ENCODE measurements around the gene SMIM43. TPM values are rescaled to one million over a fixed set of nuclear protein-coding genes. Genes with fewer than 3 reads are reported as not detected.

The SMIM43 gene
- total RNA-seq: not detected
- long read RNA-seq: 0 reads

DNA sequence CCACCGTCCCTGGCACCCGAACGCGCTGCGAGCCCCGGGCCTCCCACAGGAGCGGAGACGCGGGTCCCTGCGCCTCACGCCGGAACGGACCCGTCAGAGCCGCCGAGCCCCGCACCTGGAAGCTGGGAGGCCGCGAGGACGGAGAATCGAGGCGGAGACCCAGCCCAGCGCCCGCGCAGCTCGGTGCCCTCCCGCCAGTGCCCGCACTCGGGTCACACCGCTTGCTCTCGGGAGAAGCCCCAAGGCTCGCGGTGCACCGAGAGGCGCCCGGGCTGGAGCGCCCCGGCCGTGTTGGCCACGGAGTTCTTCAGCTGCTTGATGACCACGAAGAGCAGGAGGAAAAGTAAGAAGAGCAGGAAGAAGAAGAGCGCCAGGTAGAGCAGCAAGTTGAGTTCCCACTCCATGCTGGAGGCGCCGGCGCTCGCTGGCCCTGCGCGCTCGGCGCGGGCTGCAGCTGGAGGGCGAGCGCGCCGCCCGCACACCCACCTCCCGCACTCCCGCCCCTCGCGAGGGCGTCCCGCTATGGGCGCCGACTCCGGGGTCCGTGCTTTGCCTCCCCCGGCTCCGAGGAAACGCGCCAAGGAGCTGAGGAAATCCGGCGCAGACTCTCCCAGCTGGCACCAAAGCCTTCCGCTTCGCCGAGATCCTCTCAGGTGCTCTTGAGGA is at the start of gene SMIM43:
SMIM43 (minus strand) TSS at position 463 of the 666 bp plus-strand sequence; CDS start at position 404, 59 bp downstream.
- DNase-seq (ENCODE audit: low spot score): no peak

DNA sequence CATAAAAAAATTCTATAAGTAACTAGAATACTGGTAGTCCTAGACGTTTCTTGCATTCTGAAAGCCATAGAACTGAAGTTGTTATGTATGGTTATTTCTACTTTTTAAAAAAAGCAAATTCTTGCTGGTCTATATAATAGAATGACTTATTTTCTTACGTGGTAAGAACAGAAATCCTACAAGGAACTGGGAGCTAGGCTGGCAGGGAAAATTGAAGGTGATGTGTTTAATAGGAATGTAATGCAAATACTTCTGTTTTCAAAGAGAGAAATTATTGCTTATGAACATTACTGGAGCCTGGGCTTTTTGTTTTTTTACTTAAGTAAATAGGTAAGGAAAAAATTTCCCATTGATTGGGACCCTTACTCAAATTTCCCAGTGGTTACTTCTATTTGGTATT is 49.8 kb upstream of the SMIM43 start:
- no peak for DNase-seq (ENCODE audit: low spot score)

DNA sequence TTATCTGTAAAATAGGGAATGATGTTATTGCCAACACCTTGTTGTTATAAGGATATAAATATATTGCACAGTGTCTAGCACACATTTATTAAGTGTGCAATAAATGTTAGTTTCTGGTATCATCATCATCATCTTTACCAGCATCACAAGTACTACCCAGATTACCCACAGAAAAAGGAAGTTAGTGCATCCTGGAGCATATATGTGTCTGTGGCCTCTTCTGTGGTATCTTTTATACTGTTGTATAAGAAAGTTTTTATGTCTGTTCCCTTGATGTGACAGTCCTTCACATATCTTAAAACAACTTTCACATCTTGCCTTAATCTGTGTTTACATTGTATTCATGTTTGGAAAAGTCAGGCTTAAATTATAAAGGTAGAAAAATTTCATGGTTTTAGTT is 46.2 kb upstream of the SMIM43 start:
- no peak for DNase-seq (ENCODE audit: low spot score)

DNA sequence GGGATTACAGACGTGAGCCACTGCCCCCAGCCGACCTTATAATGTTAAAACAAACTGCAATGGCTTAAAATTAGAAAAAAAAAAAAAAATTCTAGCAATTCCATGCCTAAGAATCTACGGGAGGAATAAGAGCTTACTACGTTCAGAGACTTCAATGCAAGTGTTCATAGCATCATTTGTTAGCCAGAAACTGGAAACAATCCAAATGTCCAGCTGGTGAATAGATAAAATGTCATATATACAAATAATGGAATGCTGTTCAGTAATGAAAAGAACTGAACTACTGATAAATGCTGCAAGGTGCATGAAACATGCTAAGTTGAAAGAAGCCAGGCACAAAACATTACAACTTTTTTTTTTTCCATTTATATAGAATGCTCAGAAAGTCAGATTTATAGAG is 41.4 kb upstream of the SMIM43 start:
- no peak for DNase-seq (ENCODE audit: low spot score)

DNA sequence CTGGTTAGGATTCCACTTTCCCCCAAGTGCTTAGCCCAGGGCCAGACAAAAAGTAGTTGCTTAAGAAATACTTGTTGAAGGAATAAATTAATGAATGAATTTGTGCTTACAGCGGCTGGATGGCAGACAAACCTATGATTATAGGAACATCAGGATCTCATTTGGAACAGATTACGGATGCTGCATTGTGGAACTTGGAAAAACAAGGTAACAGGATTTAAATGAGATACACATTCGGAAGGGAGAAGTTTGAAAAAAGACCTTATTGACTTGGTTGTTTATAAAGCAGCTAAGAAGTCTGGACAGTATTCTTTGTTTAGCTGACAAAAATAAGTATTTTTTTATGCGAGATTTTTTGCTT is 36.7 kb upstream of the SMIM43 start:
- DNase-seq (ENCODE audit: low spot score): no peak

DNA sequence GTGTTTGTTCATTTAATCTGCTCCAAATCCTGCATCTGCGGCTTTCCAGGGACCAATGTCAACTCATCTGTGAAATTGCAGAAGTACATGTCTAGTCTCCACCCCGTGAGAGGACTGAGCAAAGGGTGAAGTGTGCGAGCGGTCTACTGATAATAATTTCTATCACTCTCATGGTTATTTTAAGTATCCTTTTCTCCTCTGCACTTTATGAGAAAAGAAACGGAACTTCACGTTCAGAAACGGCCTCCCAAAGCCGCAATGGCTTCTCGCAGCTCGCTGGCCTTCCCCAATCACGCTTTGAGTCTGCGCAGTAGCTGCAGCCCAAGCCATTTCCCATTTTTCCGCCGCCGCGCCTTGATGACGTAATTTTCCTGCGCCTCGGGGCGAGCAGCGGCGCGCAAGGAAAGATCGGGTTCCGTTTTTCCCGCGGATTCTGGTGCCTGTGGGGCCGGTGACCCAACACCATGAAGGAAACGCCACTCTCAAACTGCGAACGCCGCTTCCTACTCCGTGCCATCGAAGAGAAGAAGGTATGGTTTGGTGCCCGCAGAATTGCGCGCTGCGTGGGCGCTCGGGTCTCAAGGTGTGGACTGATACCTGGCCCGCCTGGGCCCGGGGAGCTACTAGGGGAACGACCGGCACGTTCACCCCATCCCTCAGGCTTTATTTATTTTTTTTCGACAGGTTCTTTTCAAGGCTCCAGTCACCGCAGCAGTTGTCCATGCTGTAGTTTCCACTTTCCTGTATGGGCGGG is 36.2 kb upstream of the SMIM43 start, which contains the start of gene EXOSC9:
EXOSC9 (plus strand) TSS at position 363 of the 754 bp plus-strand sequence; CDS start at position 465, 102 bp downstream.
- peak; percentile 97 for DNase-seq (ENCODE audit: low spot score)

DNA sequence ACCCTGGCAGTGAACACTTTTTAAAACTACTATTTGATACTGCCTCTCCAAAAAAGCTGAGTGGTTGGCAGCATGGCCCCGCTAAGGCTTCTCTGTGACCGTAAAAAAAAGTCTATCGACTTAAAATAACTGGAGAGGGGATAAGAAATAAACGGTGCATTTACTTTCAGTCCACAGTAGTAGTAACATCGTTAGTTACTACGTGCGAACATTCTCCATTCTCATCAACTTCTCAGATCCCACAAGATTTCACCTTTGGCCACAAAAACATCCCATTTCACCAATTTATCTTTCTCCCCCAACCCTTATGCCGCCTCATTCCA is 35.6 kb upstream of the SMIM43 start:
- no peak for DNase-seq (ENCODE audit: low spot score)

DNA sequence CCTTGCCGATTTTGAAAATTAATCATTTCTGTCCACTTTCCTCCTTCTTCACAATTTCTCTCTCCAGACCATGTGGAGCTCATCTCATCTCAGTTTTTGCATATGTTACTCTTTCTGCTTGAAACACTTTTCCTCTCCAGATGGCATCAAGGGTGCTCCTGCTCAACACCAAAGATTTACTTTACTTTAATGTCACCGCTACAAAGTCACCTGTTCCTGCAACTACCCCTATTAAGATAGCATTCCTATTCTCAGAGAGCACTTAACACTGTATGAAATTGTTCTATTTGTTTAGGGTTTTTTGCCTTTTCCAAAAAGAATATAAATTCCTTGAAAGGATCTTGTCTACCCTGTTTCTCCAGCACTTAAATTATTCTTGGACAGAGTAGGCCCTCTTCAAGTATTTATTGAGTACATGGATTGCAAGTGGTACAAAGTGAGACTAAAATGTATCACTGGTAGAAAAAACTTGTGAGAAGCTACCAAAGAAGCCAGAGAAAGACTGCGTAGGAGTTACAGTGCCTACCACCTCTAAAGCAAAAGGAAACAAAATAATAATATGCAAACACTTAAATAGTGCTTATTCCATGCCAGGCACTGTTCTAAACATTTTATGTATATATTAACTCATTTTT is 35.0 kb upstream of the SMIM43 start:
- no peak for DNase-seq (ENCODE audit: low spot score)

DNA sequence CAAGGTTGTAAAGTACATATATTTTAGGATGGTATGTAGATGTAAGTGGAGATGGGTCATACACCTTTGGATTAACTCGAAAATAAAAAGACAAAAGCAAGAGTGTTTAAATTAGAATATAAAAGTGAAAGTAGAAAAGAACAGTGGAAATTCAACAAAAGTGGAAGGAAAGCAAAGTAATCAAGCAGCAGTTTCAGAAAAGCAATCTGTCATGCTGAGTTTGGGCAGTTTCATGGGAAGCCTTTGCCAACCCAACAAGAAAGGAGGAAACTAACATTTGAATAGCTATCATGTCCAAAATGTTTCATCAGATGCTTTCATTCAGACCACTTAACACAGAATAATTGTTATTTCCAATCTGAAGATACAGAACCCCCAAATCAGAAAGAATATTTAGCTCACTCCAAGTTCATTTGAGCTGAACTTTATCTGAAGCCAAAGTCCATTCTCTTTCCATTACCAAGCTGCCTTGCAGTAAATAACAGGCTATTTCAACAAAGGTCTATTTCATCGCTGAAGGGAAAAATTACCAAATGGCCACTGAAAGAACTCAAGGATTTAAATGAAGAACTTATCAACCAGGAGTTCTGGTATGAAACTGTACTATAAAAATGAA is 34.4 kb upstream of the SMIM43 start:
- DNase-seq (ENCODE audit: low spot score): no peak

DNA sequence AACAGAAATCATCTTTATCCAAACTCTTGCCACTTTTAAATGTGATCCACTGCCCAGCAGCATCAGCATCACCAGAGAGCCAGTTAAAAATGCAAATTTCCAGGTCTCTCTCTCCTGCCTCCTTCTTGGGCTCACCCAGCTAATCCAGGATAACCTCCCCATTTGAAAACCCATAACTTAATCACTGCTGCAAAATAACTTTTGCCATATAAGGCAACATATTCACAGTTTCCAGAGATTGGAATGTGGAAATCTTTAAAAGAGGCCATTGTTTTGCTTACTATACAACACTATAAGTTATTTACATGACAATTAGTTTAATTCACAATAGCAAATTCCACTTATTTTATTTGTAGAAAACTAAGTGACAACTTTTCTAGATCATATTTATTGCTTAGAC is 31.3 kb upstream of the SMIM43 start:
- no peak for DNase-seq (ENCODE audit: low spot score)

DNA sequence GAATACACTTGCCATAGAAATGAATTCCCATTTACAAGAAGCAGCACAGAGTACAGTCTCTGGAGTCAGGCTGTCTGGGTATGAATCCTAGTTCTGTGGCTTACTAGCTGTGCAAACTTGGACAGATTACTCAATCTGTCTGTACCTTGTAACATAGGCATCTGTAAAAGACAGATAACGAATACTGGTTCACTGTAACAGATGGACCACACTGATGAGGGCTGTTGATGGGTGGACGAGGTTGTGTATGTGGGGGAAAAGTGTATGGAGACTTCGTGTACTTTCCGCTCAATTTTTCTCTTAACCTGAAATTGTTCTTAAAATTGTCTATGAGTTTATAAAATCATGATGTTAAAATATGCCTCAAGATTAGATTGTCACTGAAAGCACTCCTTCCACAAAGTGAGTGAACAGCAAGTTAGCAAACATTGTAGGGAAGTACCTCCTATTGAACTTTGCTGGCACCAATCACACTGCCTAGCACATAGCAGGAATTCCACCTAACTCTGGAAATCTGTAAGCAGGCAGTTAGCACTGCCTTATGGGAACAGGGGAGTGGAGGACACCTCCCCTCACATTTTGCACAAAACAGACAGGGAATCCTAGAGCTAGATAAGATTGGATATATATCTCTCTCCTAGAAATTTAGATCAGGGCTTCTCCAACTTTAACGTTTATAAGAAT is 29.7 kb upstream of the SMIM43 start:
- no peak for DNase-seq (ENCODE audit: low spot score)

DNA sequence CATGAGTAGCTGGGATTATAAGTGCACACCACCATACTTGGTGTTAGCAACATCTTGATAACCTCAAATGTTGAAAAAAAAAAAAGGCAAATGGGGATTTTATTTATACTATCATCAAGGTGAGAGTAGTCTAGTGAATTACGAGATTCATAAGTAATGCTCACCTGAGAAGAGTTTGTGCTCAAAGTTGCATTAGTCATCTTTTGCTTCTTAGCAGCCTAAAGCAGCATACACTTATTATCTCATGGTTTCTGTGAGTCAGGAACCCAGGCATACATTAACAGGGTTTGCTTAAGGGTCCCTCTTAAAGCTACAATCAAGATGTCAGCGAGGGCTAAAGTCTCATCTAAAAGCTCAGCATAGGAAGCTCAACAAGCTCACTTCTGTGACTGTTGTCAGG is 28.0 kb upstream of the SMIM43 start:
- DNase-seq (ENCODE audit: low spot score): no peak

DNA sequence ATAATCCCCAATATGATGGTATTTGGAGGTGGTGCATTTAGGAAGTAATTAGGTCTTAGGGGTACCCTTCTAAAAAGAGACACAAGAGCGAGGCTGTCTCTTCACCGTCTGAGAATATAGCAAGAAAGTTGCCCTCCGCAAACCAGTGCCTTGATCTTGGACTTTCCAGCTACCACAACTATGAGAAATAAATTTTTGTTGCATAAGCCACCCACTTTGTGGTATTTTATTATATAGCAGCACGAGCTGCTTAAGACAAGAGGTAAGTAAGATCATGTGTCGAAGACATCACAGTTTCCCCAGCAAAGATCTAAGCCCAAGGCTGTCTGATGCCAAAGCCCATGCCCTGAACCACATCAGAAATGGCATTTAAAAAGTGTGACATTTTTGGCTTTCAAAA is 26.5 kb upstream of the SMIM43 start:
- no peak for DNase-seq (ENCODE audit: low spot score)

DNA sequence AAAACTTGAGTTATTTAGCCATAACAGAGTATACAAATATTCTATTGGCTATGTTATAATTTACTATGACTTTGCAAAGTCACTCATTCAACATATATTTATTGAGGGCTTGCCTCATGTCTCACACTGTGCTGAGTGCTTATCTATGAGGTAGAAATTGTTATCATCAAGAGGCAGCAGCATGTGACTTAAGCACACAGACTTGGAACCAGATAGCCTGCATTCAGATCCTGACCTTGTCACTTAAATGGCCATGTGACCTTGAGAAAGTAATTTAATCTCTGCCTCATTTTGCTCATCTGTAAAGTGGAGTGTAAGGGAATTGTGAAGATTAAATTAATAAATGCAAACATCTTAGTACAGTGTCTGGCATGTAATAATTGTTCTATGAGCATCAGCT is 26.0 kb upstream of the SMIM43 start:
- no peak for DNase-seq (ENCODE audit: low spot score)

DNA sequence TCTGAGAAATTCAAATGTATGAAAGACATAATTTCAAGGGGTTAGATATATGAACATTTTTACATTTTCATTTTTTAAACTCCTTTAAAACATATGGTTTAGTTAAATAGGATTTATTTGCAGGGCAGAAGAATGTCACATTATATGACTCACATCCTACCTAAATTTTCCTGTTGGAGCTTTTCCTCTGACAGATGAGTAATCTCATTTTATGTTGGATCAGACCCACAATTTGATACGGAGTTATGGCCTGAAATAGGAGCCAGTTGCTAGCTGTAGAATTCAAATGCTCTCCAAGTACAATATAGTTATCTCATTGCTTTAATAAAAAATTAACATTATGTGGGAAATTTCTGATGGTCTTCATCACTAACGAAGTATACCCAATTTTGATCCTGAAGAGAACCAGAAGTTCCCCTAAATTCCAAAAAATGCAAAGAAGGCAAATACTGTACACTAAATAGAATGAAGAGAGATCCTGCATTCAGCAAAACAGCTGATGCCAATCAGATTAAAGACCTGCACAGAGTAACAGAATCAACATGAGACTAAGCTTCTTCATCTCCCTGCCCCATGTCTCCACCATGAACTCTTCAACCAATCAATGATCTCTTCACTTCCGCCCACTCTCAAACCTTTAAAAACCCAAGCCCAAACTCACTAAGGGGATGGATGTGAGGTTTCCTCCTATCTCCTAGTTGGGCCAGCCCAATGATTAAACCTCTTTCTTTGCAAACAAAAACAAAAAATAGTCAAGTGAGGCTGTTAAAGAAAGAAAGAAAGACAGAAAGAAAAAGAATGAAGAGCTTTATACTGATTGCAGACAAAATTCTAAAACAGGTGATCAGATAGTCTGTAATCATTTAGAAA is 25.2 kb upstream of the SMIM43 start:
- no peak for DNase-seq (ENCODE audit: low spot score)

DNA sequence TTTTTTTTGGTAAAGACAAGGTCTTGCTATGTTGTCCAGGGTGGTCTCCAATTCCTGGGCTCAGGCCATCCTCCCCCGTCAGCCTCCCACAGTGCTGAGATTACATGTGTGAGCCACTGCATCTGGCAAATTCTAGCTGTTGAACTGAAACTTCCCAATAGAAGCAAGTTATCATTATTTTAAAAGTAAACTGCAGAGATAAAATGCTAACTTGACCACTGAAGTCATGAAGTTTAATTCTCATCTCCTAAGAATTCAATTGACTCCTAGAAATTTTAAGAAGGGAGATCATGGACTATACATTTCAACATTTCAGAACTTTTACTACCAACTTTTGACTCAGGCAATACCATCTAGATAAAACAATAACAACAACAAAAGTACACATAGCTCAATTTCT is 24.5 kb upstream of the SMIM43 start:
- no peak for DNase-seq (ENCODE audit: low spot score)

DNA sequence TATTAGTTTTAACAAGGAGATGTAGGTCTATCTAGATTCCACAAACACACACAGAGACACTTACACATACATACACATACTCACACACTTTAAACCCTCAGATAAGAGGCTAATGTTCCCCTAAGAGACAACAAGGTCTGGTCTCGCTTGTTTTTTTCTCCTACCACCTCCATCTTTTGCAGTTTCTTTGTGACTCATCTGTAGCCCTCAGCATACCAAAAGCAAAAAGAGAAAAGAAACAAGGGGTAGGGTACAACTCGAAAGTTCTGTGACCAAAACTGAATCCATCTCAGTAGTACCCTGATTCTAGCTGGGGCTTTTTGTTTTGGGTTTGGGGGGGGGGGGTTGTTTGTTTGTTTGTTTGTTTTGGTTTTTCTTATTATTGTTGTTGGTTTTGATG is 23.9 kb upstream of the SMIM43 start:
- no peak for DNase-seq (ENCODE audit: low spot score)

DNA sequence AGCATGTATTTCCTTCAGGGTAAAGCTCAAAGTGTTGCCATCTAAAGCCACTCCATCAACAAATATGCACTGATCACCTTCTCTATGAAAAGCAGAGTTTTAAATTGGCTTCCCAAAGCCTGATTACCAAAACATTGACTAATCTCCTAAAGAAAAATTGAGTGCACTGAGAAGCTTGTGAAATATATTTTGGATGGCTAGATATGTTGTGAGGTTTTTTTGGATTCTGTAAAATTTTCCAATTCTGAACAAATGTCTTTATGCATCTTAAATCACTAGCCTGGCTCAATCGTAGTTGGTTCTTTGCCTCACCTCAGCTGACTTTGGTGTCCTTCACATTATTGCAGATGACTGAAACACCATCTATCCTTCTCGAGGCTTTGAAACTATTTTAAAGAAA is 21.3 kb upstream of the SMIM43 start:
- DNase-seq (ENCODE audit: low spot score): no peak

DNA sequence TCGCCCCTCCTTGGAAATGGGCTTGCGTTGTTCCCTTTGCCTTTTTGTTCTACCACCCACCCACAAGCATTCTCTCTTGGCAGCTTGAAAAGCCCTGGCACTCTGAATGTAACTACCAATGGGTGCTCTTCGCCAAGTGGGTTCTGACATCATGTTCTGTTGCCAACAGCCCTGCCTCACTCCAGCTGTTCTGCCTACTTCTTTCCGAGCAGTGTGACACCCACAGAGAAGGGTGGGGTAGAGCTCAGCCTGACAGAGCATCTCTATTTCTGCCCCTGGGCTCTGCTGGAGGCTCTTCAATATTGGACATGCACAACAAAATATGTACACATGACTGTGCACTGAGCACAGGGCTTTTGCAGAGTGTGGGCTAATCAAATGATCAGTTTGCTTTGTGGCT is 20.5 kb upstream of the SMIM43 start:
- no peak for DNase-seq (ENCODE audit: low spot score)

DNA sequence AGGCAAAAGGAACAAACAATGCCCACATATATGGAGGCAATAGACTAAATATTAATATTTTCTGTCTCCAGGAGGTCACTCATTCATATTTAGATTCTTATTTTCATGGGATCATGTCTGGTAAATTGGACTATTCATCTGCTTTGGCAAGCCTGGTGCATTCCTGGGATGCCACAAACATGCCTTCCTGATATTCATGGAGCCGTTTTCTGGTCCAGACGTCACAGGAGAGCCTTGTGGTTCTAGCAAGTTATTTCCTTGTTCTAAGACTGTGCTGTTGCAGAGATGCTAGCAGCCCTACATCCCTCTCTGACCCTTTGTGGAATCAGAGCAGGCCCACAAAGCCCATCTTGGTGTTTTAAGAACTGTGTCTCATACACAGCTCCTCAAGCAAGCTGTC is 20.0 kb upstream of the SMIM43 start:
- DNase-seq (ENCODE audit: low spot score): no peak

DNA sequence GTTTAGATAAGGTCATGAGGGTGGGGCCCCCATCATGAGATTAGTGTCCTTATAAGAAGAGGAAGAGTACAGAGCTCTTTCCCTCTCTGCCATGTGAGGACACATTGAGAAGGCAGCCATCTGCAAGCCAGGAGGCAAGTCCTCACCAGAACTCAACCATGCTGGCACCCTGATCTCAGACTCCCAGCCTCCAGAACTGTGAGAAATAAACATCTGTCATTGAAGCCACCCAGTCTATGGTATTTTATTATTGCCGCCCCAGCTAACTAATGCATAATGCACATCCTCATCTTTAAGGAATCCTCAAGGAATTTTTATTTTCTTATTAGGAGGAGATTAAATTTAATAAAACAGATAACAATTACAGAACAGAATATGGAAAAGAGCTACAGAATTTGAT is 19.4 kb upstream of the SMIM43 start:
- DNase-seq (ENCODE audit: low spot score): no peak
